HEK293 (cell line): ENCODE results near the gene AQP12A.
"Not testable (repeated sequence)": the region's sequence is repeated elsewhere in the genome, so short reads cannot be mapped to it uniquely, and the experiment has no call there.

Experiments
- CTCF ChIA-PET: fragments of 350-600 bp; formaldehyde crosslinking; extraction: SDS; loops from one replicate; lab custom pipeline; 2021; ENCODE audit warnings: antibody characterized with exemption; lab: Yijun Ruan, JAX
- POLR2A ChIA-PET: fragments of 300-600 bp; formaldehyde crosslinking; extraction: SDS; loops from one replicate; lab custom pipeline; 2020; ENCODE audit warnings: antibody characterized with exemption, inconsistent platforms; lab: Yijun Ruan, JAX
- H3K27ac ChIP-seq: fragments of 200-500 bp; sonication (Bioruptor generic); 2 replicates; pipeline ENCODE4 v1.5.1; 2014; ENCODE audit warnings: low read depth, low read length, control low read depth, inconsistent platforms; ENCODE audit errors: extremely low read depth
- H3K36me3 ChIP-seq, 2 experiments: fragments of 200-500 bp in 1 of 2; sonication (Bioruptor generic) in 1 of 2; 1 replicate in 1 of 2; 2 replicates in 1 of 2; pipeline ENCODE4 v1.5.1; 2014 to 2017; ENCODE audit warnings: inconsistent platforms in 2 of 2, low read length in 2 of 2; ENCODE audit not compliant: control insufficient read depth in 2 of 2, insufficient read depth in 1 of 2
- H3K4me1 ChIP-seq: fragments of 200-500 bp; sonication (Bioruptor generic); 2 replicates; pipeline ENCODE4 v1.5.1; 2014; ENCODE audit warnings: mild to moderate bottlenecking, low read length, inconsistent platforms; ENCODE audit not compliant: control insufficient read depth, insufficient read depth
- H3K4me3 ChIP-seq: 2 replicates; pipeline ENCODE4 v1.5.1; 2011; ENCODE audit warnings: low read depth, mild to moderate bottlenecking, control low read depth, low read length, moderate library complexity
- H3K9me3 ChIP-seq: fragments of 200-500 bp; sonication (Bioruptor generic); 2 replicates; pipeline ENCODE4 v1.5.1; 2014; ENCODE audit warnings: low read depth, low read length, inconsistent platforms; ENCODE audit not compliant: control insufficient read depth, insufficient read depth
- ZBTB48 ChIP-seq: fragments of 450-650 bp; formaldehyde crosslinking; IDR thresholded peaks from 2 replicates; pipeline ENCODE4 v1.5.1; 2016; ENCODE audit warnings: missing biosample characterization, missing genetic modification characterization
- ZNF146 ChIP-seq: fragments of 450-650 bp; formaldehyde crosslinking; IDR thresholded peaks from 2 replicates; pipeline ENCODE4 v1.5.1; 2016; ENCODE audit warnings: missing biosample characterization, missing genetic modification characterization
- ZNF747 ChIP-seq: fragments of 450-650 bp; formaldehyde crosslinking; IDR thresholded peaks from 2 replicates; pipeline ENCODE4 v1.5.1; 2016; ENCODE audit warnings: missing biosample characterization, missing genetic modification characterization
- ZNF776 ChIP-seq: fragments of 450-650 bp; formaldehyde crosslinking; IDR thresholded peaks from 2 replicates; pipeline ENCODE4 v1.5.0; 2017; ENCODE audit warnings: missing biosample characterization, missing genetic modification characterization, borderline replicate concordance
- TF ChIP-seq, protein P1 (sequence below): fragments of 450-650 bp; formaldehyde crosslinking; IDR thresholded peaks from 2 replicates; pipeline ENCODE4 v1.5.1; 2016; ENCODE audit warnings: missing biosample characterization, missing genetic modification characterization
- TF ChIP-seq, protein P2 (sequence below): fragments of 450-650 bp; formaldehyde crosslinking; IDR thresholded peaks from 2 replicates; pipeline ENCODE4 v1.5.1; 2017; ENCODE audit warnings: missing biosample characterization, missing genetic modification characterization

Gene AQP12A

DNA sequence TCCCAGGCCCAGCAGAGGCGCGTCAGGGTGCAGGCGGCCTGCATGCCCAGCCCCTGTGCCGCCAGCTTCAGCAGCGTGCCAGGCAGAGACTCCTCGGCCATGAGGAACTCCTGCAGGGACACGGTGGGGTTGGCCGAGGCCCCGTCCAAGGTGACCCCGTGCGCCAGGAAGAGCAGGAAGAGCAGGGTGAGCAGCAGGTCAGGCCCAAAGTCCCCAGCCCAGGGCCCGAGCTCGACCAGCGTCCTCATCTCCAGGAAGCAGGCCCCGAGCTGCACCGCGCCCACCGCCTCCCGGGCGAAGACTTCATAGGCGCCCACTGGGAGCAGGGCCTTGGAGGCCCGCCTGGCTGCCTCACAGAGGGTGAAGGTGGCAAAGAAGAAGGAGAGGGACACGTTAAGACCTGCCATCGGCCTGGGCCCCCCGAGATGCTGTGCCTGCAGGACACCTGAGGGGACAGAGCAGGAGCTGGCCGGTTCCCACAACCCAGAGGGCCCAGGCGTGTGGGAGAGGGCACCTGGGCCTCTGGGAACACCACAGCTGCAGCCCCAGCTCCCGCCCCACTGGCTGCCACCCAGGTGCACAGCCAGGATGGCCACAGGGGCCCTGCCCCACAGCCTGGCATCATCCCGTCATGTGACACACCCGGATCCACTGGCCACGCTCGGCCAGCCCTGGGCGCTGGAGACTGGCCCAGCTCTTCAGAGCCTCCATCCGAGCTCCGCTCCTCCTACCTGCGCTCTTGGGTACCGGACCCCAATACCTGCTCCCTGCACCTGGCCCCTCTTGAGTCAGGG is 9.0 kb upstream of the AQP12A start, which contains the start of gene AQP12B:
Gene AQP12B, minus strand, starts transcription at position 455 of the 794 bp plus-strand sequence. Its CDS starts 48 bp downstream, at position 407.
- CTCF ChIA-PET, H3K4me3 ChIP-seq, H3K27ac ChIP-seq, H3K4me1 ChIP-seq, H3K9me3 ChIP-seq, POLR2A ChIA-PET, H3K36me3 ChIP-seq: not testable (repeated sequence)

DNA sequence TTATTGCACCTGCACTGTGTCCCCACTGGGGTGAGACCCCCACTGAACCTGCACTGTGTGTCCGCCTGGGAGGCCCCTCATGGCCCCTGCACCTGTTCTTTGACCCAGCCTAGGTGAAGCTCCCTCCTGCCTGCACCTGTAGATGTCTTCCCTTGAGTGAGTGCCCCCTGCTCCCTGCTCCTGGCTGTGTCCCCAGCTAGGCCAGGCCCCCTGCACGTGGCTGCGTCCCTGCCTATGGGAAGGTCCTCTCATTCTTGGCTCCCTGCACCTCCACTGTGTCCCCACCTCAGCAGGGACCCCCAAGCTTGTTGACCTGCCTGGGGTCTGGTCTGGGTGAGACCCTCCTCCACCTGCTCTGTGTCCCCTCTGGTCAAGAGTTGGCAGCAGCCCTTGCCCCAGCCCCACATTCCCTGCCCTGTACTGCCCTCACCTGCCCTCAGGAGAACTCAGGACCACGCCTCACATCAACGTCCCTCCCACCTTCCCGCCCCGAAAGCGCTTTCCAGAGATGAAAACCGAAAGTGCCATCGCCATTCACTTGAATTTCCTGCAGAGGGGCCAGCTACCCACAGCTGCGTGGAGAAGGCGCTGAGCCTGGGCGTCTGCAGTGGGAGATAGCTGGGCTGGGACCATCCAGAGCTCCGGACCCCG is 8.2 kb upstream of the AQP12A start:
- H3K4me3 ChIP-seq, H3K36me3 ChIP-seq, H3K27ac ChIP-seq, H3K4me1 ChIP-seq, POLR2A ChIA-PET, H3K9me3 ChIP-seq: not testable (repeated sequence)
- CTCF ChIA-PET: interaction anchor here (0.6 kb wide), 1 partner anchor 22 kb away, joined by 6 read pairs; no protein-coding TSS in a partner anchor

DNA sequence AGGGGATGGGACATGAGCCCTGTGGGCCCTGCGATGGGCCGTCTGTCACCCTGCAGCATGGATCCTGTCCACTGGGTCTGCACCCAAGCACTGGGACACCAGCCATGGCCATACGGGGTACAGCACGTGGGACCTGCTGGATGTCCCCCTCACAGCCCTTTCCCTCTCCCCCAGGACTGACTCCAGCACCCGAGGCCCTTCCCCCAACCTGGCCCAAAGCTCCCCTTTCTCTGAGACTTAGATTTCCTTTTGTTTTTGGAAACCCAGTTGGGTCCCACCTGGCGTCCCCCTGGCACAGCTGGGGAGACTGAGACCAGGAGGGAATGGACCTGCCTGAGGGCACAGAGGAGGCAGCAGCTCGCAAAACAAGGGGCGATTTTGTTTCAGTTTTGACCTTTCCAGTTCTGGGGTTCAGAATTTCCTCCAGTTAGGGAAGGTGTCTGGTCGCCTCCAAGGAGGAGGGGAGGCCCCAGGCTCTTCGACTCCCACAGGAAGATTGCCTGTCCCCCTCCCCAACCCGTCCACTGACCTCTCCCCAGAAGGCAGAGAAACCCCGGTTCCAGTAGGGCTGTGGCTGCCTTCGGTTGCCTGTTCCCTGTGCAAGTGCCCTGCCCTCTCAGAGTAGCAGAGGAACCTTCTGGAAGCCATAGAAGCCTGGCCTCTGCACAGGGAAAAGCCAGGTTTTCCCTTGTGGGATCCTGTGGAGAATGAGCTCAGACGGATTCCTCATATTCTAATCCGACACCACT is 7.5 kb upstream of the AQP12A start:
- POLR2A ChIA-PET: not testable (repeated sequence)
- CTCF ChIA-PET: interaction anchor here (0.6 to 0.7 kb wide), 2 partner anchors 21 to 155 kb away, joined by 3 to 6 read pairs; no protein-coding TSS in a partner anchor

DNA sequence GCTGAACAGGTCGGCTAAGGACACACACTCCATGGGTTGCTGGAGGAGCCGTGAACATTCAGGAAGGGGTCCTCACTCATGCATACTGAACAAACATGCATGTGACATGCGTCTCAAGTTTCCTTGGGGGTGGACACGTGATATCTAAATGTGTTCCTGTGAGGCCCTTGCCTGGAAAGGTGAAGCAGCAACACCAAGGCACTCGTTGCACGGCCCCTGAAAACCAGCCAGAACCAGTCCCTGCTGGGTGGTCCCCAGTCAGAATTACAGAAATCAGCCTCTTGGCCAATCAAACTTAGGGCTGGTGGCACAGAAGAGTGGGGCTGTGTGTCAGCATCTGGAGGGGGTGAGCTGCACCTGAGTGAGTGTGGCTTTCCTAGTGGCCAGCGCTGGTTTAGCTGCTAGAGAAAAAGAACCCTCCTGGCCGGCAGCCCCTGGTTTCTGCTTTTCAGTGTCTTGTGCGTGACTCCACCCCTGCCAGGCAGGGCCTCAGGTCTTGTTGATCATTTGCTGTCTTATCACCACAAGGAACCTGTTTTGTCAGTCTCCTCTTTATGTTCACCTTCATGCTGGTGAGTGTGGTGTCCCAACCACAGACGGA is 5.8 kb upstream of the AQP12A start:
- no peak for TF ChIP-seq ZNF747 (tag by site-specific recombination)
- TF ChIP-seq ZNF776 (tag by site-specific recombination): no peak
- TF ChIP-seq, protein P1, sequence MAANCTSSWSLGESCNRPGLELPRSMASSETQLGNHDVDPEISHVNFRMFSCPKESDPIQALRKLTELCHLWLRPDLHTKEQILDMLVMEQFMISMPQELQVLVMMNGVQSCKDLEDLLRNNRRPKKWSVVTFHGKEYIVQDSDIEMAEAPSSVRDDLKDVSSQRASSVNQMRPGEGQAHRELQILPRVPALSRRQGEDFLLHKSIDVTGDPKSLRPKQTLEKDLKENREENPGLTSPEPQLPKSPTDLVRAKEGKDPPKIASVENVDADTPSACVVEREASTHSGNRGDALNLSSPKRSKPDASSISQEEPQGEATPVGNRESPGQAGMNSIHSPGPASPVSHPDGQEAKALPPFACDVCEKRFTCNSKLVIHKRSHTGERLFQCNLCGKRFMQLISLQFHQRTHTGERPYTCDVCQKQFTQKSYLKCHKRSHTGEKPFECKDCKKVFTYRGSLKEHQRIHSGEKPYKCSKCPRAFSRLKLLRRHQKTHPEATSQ: no peak
- peak; percentile 73 for TF ChIP-seq ZBTB48 (tag by site-specific recombination)
- TF ChIP-seq, protein P2, sequence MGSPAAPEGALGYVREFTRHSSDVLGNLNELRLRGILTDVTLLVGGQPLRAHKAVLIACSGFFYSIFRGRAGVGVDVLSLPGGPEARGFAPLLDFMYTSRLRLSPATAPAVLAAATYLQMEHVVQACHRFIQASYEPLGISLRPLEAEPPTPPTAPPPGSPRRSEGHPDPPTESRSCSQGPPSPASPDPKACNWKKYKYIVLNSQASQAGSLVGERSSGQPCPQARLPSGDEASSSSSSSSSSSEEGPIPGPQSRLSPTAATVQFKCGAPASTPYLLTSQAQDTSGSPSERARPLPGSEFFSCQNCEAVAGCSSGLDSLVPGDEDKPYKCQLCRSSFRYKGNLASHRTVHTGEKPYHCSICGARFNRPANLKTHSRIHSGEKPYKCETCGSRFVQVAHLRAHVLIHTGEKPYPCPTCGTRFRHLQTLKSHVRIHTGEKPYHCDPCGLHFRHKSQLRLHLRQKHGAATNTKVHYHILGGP (tag by site-specific recombination): no peak
- ChIA-PET POLR2A (no interaction called here), CTCF (interaction anchor here (1.3 kb wide), 1 partner anchor 155 kb away, joined by 4 read pairs; no protein-coding TSS in a partner anchor)
- no peaks in the 10 kb centered on the region for H3K9me3 ChIP-seq
- no peaks in the 10 kb centered on the region for H3K36me3 ChIP-seq
- no peak overlapping the region for H3K27ac ChIP-seq
- no peaks in the 10 kb centered on the region for H3K4me1 ChIP-seq
- H3K4me3 ChIP-seq: no peak overlapping the region

More for the DNA sequence above, 7.5 kb upstream of the AQP12A start:
- not testable (repeated sequence) for H3K4me3 ChIP-seq, H3K27ac ChIP-seq, H3K9me3 ChIP-seq, H3K36me3 ChIP-seq, H3K4me1 ChIP-seq

DNA sequence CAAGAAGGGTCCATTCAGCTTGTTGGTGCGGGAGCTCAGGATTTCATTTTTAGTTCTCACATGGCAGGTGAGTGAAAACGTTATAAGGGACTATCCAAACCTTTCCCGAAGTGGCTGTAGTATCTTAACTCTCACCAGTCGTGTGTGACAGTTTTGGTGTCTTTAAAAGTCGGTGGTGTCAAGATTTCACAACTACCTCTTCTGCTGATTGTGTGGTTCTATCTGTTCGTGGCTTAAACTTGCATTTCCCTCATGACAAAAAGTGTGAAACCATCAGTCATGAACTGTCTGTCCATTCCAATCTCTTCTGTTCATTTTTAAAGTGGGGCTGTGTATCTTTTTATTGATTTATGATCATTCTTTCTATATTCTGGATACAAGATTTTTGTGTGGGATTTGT is 5.2 kb upstream of the AQP12A start:
- no peak overlapping the region for H3K4me3 ChIP-seq
- H3K36me3 ChIP-seq: no peaks in the 10 kb centered on the region
- ChIA-PET POLR2A (no interaction called here), CTCF (interaction anchor here (1.3 kb wide), 1 partner anchor 154 kb away, joined by 4 read pairs; no protein-coding TSS in a partner anchor)
- H3K9me3 ChIP-seq: no peaks in the 10 kb centered on the region
- H3K4me1 ChIP-seq: no peaks in the 10 kb centered on the region
- no peak overlapping the region for H3K27ac ChIP-seq
- no peak for TF ChIP-seq ZNF146 (tag by site-specific recombination)
